ENCODE data around the gene GALNT16. TPM values are rescaled to one million over a fixed set of nuclear protein-coding genes. Genes with fewer than 3 reads are reported as not detected.

The GALNT16 gene
- total and polyA plus RNA-seq, 11 donors, result 17.0 to 81.6 (median 51.3) TPM

GRCh38 chr14:69325646-69326265, 65.8 kb downstream of the GALNT16 start:
- TF ChIP-seq POLR2A (IDR thresholded peaks at IDR 0.05), result no peak
- no peak for TF ChIP-seq CTCF (IDR thresholded peaks at IDR 0.05)
- DNase-seq (peak in 1 of 5 donors; percentile 33), ATAC-seq (no peak)
- WGBS, 4 donors, result 87 to 97% (median 95%) methylated on average over 7 of the region's 7 CpGs
- intact Hi-C loops (cut with DNase I), result no loop called here
- Histone ChIP-seq H3K27me3 (no peaks in the 10 kb centered on the region), H3K4me1 (no peaks in the 10 kb centered on the region), H3K9me3 (no peaks in the 10 kb centered on the region), H3K27ac (no peak overlapping the region), H3K4me3 (no peak overlapping the region), H3K36me3 (peaks cover 0 to 36% (median 14%) of the 10 kb centered on the region in 9 donors)

- ATAC-seq (no peak), DNase-seq (no peak)
- Histone ChIP-seq H3K9me3 (no peaks in the 10 kb centered on the region), H3K36me3 (peaks cover 0 to 40% (median 14%) of the 10 kb centered on the region in 9 donors), H3K4me1 (no peaks in the 10 kb centered on the region), H3K27me3 (no peaks in the 10 kb centered on the region), H3K27ac (no peak overlapping the region), H3K4me3 (no peak overlapping the region)
- intact Hi-C loops (cut with DNase I), result no loop called here
- WGBS, 4 donors, result 70 to 85% (median 74%) methylated on average over 6 of the region's 6 CpGs
- TF ChIP-seq POLR2A (IDR thresholded peaks at IDR 0.05), result no peak
- TF ChIP-seq CTCF (IDR thresholded peaks at IDR 0.05), result no peak
These were observed 66.7 kb downstream of the GALNT16 start for GRCh38 chr14:69326611-69327010.

- DNase-seq (no peak), ATAC-seq (no peak)
- Histone ChIP-seq H3K36me3 (peaks cover 0 to 44% (median 14%) of the 10 kb centered on the region in 9 donors), H3K4me1 (no peaks in the 10 kb centered on the region), H3K4me3 (no peak overlapping the region), H3K9me3 (no peaks in the 10 kb centered on the region), H3K27ac (no peak overlapping the region), H3K27me3 (no peaks in the 10 kb centered on the region)
- WGBS, 4 donors, result 78 to 96% (median 85%) methylated on average over 5 of the region's 5 CpGs
- intact Hi-C loops (cut with DNase I), result no loop called here
- no peak for TF ChIP-seq POLR2A (IDR thresholded peaks at IDR 0.05)
- TF ChIP-seq CTCF (IDR thresholded peaks at IDR 0.05), result no peak
These were observed 67.5 kb downstream of the GALNT16 start for GRCh38 chr14:69327507-69327906.

- intact Hi-C loops (cut with DNase I), result no loop called here
- no peaks in the 10 kb centered on the region for H3K4me1 ChIP-seq
- WGBS, 4 donors, result 88 to 93% (median 90%) methylated on average over 9 to 15 of the region's 15 CpGs
- H3K27me3 ChIP-seq, result no peaks in the 10 kb centered on the region
- TF ChIP-seq CTCF (IDR thresholded peaks at IDR 0.05) (no peak), POLR2A (IDR thresholded peaks at IDR 0.05) (no peak)
- no peak overlapping the region for H3K27ac ChIP-seq
- no peak for ATAC-seq
- DNase-seq, result no peak
- no peaks in the 10 kb centered on the region for H3K9me3 ChIP-seq
- H3K36me3 ChIP-seq, result peaks cover 0 to 48% (median 18%) of the 10 kb centered on the region in 9 donors
- no peak overlapping the region for H3K4me3 ChIP-seq
These were observed 68.4 kb downstream of the GALNT16 start for GRCh38 chr14:69328317-69328716.

All from heart left ventricle (tissue), 16 donors.